GM21717 (cell line): ENCODE measurements around the gene CDH5.

Experiments used
- ATAC-seq: cut with Tn5 transposase; IDR thresholded peaks from one replicate; pipeline ENCODE4 v1.9.1; 2021; ENCODE audit warnings: mild to moderate bottlenecking, moderate library complexity; ENCODE audit not compliant: unreplicated experiment

CDH5 gene

GRCh38 chr16:66416136-66416535 is 49.6 kb downstream of the CDH5 start:
- ATAC-seq: no peak

GRCh38 chr16:66416939-66417700 is 50.6 kb downstream of the CDH5 start:
- ATAC-seq: no peak

DNA sequence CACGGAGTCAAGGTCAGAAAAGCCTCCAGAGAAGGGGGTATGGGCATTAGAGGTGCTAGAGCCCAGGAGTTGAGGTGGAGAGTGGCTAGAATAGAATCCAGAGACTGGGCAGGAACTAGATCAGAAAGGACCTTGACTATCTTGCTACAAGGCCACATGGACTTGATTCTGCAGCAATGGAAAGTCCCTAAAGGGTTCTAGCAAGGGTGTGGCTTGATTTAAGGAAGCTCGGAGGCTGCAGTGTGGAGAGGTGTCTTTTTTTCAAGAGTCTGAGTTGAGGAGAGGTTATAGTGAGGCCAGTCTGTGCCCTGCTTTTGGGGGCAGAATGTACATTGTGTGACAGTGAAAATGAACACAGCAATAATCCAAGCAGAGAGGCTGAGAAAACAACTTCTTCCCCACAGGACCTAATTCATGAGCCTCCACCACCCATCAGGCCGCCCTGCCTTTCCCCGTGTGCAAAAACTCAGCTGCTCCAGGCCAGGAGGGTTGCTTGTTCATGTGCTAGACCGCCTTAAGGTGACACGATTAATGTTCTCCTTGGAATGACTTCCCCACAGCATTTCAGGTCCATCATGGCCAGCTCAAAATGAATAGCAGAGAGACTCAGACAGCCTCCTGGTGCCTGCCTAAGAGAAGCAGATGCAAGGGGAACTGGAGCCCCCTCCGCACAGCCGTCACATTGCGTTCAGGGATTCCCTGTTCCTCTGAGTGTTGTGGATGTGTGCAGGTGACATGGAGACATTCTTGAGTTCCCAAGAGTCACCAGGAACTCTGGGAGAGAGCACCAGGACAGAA is 51.9 kb downstream of the CDH5 start:
- no peak for ATAC-seq

- ATAC-seq: no peak
These were observed 53.0 kb downstream of the CDH5 start for GRCh38 chr16:66419527-66419926.

DNA sequence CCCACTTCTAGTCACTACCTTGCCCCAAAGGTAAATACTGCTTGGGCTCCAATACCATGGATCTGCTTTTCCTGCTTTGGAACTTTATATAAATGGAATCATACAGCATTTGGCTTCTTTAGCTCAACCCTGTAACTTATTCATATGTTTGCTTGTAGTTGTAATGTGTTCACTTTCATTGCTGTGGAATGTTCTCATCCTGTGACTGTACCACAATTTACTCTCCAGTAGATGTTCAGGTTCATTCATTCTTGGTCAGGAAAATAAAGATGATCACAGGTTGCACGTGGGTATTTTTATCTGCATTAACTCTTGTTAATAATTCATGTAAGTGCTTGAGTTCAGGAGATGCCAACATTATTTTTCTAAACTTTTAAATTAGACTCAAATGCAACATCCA is 53.9 kb downstream of the CDH5 start:
- no peak for ATAC-seq

DNA sequence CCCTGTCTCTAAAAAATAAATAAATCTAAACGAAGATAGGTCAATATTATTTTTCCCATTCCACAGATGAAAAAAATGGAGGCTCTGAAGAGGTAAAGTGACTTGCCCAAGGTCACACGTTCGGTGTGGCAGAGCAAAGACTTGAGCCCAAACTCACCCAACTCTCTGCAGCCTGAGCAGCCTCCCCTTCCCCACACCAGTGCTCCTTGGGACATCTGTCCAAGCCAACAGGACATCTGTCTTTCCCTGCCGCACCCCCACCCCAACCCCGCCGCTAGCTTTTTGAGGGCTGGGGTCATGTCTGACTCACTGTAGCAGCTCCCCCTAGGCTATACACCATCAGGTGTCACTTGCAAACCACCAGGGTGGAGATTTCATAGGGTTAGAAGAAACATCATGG is 55.4 kb downstream of the CDH5 start:
- no peak for ATAC-seq

GRCh38 chr16:66422366-66422765 is 55.9 kb downstream of the CDH5 start:
- ATAC-seq: no peak

- ATAC-seq: no peak
These were observed 56.7 kb downstream of the CDH5 start for GRCh38 chr16:66423177-66423576.

- no peak for ATAC-seq
These were observed 59.2 kb downstream of the CDH5 start for GRCh38 chr16:66425651-66426050.

GRCh38 chr16:66426112-66427035 is 59.9 kb downstream of the CDH5 start:
- no peak for ATAC-seq

DNA sequence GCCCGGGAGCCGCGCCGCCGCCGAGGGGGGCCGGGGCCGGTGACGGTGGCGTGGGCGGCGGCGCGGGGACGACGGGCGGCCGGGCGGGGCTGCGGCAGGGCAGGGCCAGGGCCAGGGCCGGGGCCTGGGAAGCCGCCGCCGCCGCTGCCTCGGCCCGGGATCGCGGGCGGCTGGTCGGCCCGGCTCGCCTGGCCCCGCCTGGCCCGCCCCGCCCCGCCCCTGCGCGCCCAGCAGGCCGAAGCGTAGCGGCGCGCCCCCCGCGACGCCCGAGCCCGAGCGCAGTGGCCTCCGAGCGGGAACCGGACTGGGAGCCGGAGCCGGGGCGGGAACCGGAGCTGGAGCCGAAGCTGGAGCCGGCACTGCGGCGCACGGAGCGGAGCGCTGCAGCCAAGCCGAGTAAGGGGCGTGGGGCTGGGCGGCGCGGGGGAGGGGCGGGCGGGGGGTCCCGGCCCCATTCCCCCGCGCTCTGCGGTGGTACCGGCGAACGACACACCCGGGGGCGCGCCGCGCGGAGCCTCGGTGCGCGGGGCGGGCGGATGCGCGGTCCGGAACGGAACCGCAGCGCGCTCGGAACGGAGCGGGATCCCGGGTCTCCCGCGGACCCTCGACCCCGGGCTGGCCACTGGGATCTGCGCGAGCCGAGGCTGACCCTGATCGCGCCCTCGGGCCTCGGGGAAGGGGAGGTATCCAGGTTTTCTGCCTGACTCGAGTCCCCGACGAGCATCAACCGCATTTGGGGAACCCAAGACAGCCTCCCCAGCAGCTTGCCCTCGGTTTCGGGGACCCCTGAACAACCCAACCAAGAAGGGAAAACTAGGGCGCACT is 60.8 kb downstream of the CDH5 start, which contains the start of gene BEAN1:
BEAN1 (plus strand) TSS at position 260 of the 825 bp plus-strand sequence. CDS start 10,382 bp downstream, outside the sequence.
- ATAC-seq: no peak

GRCh38 chr16:66427871-66428681 is 61.6 kb downstream of the CDH5 start:
- ATAC-seq: no peak

GRCh38 chr16:66428682-66429251 is 62.3 kb downstream of the CDH5 start:
- no peak for ATAC-seq

DNA sequence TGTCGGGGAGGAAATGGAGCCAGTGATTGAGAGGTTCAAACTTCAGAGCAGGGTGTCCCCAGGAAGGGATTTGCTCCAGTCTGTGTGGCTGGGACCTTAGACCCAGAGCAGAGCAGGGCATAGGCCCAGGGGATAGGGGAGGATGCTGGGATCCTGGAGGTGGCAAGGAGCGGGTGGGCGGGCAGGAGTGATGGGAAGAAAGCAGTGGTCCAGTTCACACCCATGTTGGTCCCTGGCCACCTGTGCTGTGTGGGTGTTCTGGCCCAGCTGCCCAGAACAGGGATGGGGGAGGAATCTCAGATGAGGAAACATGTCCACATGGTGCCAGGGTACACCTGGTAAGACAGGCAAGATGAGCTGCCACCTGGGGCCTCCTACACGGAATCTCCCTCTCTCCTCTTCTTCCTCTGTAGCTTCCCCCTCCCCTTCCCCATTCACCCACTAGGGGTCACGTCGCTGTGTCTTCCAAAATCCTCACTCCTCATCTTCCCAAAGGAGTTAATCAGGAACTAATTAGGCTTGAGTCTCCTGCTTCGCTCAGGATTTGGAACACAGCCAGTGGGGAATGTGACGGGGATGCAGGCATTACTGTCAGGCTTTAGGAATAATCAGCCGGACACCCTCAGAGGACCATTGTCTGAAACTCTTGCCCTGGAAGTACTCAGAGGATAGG is 62.9 kb downstream of the CDH5 start:
- ATAC-seq: no peak

DNA sequence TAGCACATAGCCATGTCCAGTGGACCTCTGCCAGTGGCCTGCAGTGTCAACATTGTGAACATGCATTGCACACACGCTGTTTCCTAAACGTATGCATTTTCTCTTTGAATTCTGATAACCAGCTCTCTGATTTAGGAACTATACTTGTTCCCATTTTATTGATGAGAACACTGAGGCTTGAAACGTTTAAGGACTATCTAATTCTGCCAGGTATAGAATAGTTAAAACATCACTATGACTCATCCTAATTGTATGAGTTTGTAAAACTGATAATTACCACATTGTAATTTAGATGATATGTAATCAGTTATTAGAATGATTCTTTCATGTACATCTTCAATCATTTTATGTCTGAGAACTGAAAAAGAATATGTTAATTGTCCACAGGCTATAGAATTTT is 63.7 kb downstream of the CDH5 start:
- no peak for ATAC-seq

DNA sequence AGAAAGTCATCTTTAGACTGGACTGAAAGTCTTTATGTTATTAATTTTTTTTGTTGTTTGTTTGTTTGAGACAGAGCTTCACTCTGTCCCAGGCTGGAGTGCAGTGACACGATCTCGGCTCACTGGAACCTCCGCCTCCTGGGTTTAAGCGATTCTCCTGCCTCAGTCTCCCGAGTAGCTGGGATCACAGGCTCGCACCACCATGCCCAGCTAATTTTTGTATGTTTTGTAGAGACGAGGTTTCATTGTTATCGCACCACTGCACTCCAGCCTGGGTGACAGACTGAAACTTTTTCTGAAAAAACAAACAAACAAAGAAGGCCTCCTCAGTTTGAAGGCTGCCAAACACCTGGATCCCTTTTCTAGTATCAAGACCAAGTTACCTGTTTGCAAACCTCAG is 65.3 kb downstream of the CDH5 start:
- ATAC-seq: no peak

DNA sequence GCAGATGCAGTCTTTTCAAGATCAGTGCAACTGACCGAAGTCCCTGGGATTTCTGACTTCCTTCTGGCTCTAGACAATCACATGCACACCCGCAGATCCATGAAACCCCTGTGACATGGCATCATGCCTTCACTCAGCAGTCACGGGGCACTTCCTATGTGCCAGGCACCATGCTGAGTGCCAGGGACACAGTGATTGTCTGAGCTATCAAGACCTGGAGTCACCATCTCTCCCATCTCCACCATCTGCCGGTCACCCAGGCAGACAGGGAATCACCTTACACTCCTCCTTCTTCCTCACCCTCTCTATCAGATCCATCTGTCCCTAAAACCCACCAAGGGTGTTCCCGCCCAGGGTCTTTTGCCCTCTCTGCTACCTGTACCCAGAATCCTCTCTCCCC is 65.9 kb downstream of the CDH5 start:
- no peak for ATAC-seq

- no peak for ATAC-seq
These were observed 68.3 kb downstream of the CDH5 start for GRCh38 chr16:66434619-66435430.
